IPS DF 4.7 (cell line): ENCODE measurements around the gene MACROD2.

Experiments
- DNase-seq: peaks from one replicate; pipeline ENCODE4 v3.0.0-alpha.2; 2013; ENCODE audit warnings: low spot score; ENCODE audit errors: extremely low read depth

The MACROD2 gene

DNA sequence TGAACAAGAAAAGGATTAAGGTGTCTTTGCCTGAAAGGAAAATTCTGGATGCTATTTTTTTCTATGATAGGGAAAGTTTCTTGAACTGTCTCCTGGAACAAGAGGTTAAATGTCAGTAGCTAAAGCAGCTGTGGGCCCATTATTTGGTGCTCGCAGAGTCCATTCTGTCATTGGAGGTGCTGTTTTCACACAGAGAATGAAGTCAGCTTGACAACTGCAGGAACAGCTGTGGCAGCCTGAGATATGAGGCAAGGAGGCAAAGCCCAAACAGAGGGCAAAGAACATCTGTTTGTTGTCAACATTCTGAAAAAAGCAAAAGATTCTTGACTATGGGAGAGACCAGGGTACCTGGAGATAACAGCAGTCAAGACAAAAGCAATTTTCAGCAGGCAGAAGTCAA lies 2029.8 kb downstream of the MACROD2 start:
- no peak for DNase-seq

DNA sequence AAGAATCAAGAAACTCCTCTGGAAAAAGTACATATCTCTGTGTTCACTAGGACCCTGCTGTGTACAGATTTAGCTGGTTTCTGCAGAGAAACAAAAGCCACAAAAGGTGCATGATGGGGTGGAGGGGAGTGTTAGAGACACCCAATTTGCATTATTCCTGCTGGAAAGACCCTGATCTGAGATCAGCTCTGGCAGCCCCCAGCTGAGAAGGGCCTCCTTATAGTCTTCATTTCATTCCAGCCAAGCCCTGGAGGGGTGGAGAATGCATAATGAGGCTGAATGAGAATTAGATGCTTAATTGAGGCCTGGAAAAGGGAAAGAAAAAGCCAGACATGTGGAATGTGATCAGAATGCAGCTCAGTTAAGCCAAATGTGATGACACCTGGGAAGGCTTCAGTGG lies 2032.4 kb downstream of the MACROD2 start:
- DNase-seq = no peak

DNA sequence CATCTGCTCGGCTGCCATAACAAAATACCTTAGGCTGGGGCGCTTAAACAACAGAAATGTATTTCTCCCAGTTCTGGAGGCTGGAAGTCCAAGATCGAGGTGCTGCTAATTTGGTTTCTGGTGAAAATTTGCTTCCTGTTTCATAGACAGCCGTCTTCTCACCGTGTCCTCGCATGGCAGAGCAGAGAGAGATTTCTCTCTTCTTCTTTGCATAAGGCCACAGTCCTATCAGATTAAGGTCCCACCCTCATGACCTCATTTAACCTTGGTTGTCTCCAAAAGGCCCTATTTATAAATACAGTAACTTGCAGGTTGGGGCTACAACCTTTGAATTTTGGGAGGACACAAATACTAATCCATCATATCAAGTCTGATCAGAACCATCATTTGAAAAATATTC lies 2033.6 kb downstream of the MACROD2 start:
- DNase-seq = no peak

DNA sequence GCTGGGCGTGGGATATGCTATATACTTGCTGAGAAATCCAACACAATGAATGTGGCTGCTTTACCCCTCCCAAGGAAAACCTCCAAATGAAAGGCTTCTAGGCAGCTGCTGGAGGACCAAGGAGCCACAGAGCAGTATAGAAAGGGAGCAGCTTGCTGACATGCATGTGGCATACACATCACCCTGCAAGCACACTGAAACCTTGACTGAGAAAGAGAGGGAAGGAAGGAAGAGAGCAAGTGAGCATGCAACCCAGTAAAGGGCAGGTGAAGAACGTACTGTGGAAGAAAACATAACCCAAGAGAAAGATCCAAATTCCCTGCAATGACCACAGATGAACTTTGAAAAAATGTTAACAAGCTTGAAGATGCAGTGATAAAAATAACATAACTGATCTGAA lies 2034.9 kb downstream of the MACROD2 start:
- no peak for DNase-seq

DNA sequence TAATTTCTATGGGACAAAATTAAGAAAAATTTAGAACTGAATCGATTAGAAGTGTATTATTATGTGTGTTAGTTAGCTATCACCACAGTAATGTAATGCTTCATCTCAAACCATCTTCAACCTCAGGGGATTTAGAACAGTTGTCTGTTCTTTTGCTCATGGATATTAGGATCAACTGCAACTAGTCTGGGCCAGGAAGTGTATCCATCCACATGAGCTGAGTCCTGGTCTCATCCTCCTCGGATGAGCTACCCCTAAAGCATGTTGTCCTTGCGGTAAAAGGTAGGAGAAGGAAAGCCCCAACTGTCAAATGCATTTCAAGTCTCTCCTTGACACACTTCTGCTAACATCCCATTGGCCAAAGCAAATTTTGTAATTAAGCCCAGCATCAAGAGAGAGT lies 2040.3 kb downstream of the MACROD2 start:
- DNase-seq = no peak

DNA sequence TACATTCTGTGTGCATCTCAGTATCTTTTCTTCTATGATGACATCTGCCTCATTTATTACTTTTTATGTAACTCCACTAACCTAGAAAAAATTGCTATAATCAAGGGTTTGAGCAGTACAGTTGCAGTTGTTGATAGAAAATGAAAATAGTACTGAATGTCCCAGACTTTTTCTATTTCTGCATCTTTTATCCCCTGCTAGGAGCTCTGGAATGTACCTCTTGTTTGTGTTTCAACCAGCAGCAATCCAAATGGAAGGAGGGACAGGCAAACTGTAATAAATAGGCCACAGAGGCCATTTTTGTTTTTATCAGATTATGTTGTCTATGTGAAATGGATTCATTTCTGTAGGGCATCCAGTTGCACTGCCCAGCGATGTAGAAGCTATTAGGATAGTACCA lies 2041.0 kb downstream of the MACROD2 start:
- no peak for DNase-seq

DNA sequence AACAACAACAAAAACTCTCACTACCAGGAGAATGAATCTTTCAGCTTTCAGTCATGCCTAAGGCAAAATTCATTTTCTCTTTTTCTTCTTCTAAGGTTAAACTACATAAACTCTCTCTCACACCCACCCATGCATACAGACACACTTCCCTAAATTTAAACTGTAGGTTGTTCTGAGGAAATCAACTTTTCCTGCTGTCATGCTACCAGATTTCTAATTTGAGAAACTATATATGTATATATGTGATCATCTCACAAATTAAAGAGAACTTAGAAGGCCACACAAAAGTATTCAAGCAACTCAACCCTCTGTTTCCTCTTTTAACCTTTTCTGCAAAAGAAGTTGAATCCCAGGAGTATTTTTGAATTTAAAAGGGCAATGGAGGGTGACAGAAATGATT lies 2045.4 kb downstream of the MACROD2 start:
- DNase-seq = no peak

DNA sequence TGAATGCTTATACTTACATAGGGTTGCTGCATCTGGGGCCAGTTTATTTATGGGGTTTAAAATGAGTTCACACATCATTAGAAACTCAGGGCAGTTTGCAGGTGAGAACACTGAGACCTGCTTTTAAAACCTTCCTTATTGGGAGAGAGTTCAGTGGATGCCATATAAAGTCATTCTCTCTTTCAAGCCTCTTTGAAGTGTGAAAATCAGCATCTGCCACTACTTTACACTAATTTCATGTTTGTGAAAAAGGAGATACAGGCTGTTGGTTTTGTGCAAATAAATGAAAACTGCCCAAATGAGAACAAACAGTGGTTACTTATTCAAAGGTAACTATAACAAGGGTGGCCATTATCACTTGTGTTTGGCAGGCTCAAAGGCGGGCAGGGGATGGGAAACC lies 2047.4 kb downstream of the MACROD2 start:
- DNase-seq = no peak

DNA sequence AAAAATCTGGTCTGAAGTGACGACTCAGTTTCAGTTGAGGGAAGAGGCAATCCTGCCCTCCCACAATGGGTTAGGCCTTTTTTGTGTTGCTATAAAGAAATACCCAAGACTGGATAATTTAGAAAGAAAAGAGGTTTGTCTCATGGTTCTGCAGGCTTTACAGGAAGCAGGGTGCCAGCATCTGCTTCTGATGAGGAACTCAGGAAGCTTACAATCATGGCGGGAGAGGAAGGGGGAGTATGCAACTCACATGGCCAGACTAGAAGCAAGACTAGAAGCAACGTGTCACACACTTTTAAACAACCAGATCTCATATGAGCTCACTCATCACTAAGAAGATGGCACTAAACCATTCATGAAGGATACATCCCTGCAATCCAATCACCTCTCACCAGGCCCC lies 2048.6 kb downstream of the MACROD2 start:
- no peak for DNase-seq

DNA sequence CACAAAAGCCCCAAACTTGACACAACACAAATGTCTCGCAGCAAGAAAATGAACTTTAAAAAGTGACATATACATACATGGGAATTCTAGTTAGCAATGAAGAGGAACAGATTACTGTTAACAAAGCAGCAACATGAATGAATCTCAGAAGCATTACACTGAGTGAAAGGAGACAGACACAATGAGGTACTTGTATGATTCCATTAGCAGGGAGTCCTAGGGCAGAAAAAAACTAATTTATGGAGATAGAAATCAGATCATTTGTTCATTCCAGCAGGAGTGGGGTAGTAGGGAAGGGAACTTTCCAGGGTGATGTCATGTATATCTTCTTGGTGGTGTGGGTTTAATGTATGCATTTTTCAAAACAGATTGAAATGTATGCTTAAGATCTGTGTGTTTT lies 2053.6 kb downstream of the MACROD2 start:
- DNase-seq = no peak

DNA sequence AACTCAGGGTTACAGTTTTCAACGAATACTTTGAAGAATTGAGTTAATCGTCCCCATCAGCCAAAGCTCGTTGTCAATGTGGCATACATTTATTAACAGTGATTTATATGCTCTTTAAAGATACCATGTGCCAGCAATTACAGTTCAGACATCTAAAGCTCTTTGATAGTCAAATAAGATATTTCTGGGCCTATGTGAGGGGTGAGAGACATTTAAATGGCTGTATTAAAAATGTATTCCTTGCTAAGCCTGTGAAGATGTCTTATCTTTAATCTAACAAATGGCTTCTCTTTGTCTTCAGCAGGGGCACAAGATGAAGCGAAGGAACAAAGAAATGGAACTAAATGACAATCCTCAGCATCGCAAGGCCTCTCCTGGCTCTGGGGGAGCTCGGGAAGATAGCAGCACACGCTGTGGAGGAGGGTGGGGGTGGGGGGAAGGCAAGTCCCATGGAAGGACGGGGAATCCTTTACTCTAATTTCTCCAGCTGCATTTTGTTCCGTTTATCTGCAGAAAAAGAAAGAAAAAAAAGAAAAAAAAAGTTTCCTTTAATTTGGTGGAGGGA lies 2054.3 kb downstream of the MACROD2 start:
- DNase-seq = no peak

DNA sequence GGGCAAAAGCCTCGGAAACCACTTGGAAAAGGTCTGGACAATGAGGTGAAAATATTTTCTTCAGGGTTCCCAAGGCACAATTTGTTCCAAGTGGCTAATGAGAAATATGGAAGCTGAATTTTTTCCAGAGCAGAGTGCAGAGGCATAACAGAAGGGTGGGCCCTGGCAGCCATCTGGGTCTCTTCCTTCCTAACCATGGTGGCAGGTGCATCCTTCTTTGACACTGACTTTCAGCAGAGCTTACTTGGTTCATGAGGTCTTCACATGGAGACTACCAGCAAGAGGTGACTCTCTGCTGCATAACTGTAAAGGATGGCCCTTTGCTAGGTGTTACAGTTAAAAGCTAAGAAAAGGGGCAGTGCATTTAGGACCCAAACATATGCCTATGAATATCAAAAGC lies 2055.1 kb downstream of the MACROD2 start:
- no peak for DNase-seq

DNA sequence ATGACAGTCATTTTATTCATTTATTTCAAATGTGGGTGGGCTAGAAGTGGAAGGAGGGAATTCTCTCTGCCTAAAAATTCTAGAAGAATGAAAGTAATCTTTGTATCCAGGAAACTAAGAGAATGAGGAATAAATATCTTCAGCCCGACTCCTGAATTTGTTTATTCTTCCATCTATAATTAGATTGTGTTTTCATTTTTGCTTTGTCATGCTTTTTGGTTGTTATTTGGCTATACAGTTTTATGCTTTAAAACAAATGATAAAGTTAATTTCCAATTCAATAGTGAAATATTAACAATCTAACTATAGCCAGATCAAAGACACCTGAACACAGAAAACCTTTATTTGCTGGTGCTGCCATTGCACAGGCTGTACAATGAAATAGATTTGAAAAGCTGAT lies 2056.7 kb downstream of the MACROD2 start:
- no peak for DNase-seq

DNA sequence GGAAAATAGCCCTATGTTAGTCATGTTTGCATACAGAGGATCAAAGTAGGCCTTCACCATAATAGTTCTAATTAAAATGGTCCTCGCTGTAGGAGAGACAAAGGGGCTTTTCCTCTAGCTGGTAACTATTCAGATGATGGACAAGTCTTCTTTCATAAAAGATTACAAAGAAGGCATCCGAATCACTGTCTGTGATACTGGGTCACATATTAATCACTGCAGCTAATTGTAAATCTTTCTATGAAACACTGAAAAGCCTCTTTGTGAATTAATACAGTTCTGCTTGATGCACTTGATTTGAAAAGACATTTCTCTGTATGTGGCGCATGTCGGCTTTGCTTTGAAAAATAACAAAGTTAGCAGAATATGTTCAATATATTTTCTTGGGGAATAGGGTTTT lies 2057.1 kb downstream of the MACROD2 start:
- no peak for DNase-seq

DNA sequence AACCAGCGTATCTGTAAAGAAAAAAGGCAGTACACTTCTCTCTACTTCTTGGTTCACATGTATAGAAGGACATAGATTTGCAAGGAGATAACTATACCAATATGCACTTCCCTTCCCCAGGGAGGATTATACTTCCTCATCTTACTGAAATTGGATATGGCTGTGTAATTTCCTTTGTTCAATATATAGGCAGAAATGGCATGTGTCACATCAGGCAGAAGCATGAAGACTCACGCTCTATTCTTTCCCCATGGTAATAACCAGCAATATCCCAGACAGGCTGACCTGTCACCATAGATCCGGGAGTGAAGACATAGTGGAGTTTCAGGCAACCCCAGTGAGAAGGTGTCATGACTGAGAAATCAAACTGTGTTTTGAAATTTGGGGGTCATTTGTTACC lies 2059.7 kb downstream of the MACROD2 start:
- no peak for DNase-seq

DNA sequence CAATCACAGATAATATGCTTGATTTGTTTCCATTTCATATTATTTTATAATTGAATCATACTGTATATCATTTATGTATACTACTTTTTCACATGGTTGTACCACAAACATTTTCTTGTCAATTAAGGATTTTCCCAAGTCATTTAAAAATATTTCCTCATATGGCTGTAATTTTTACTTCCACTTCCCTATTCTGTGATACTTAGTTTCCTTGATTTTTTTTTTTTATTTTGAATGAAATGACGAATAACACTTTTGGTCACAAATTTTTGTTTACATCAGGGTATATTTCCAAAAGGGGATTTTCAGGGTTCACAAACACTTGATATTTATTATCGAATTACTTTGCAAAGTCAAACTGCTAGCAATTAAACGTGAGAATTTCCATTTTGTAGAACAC lies 2062.3 kb downstream of the MACROD2 start:
- DNase-seq = no peak

DNA sequence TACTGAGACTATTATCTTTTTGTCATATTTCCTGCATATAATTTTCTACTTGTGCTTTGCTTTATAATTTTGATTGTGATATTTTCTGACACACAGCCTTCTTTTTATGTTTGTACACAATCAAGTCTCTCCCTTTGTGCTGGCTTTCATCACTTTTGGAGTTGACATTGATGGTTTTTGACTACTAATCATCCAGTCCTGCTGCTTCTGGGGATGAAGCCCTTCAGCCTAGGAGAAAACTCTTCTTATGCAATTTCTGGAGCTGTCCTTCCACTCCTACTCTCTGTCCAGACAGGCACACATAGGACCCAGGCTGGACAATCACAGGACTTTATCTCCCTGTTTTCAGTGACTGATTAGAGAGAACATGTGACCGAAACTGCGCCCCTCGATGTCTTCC lies 2063.0 kb downstream of the MACROD2 start:
- DNase-seq = no peak

DNA sequence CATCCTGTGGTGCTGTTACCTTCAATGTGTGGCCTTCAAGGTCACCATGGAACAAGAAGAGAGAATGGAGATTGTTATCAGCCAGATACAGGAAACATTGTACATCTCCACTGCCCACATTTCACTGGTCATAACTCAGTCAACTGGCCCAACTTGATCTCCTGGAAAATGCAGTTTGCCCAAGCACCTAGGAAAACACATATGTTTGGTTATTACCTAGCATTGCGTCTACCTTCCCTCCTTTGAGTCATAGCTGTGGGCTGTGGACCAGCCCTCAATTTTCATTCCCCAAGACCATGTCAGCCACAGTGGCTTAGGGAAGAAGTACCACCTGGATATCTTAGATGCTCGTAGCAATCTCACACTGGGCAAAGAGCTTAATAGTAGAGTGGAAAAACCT lies 2064.5 kb downstream of the MACROD2 start:
- DNase-seq = no peak

DNA sequence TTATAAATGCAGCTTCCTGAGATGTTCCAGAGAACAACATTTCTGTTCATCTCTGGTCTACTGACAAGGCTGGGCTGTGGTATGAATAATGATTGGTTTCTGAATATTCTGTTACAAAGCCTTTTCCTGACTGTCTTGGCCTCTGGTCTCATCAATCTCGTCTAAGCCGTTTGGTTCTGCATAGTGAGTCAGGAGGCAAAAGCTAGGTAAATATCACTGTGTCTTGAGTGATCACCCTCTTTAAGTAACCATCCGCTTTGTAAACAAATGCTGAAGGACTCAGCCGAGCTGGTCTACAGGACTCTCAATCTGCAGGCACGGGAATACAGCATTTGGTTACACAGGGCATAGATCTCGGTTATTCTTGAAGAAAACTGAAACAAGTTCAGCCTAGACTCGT lies 2066.0 kb downstream of the MACROD2 start:
- no peak for DNase-seq

DNA sequence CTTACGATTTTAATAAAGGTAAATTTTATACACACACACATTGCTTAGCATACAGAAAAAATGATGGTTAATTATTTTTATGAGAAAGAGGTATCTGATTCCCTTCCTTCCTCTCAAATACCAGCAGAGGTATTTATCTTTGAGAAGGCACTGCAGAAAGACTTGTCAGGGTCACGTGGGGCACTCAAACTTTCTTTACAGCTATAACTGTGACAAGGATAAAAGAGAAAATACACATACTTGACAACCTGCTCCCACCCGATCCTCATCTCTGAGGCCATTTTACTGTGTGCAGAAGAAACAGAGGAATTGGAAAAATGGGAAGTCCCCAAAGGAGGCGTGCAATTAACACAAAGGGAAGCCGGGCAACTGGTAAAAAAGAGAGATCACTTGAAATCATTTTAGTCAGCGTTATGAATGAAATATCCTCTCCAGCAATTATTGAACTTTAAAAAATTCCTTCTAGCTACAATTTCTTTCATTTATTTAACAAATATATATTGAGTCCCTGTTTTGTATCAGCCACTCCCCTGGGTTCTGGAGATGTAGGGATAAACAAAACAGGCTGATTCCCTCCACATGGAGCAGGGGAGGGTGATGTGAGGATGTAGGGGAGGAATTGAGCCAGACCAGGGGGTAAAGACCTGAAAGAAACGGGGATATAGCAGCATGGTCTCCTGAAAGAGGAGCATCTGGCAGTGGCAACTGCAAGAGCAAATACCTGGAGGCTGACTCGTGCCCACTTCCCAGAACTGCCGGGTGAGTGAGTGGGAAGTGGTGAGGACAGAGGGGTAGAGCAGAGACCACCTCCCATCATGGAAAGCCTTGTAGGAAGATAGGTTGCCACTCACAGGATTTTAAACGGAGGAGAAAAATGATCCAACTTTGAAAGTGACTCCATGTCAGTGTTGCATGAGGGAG lies 2067.6 kb downstream of the MACROD2 start:
- no peak for DNase-seq

DNA sequence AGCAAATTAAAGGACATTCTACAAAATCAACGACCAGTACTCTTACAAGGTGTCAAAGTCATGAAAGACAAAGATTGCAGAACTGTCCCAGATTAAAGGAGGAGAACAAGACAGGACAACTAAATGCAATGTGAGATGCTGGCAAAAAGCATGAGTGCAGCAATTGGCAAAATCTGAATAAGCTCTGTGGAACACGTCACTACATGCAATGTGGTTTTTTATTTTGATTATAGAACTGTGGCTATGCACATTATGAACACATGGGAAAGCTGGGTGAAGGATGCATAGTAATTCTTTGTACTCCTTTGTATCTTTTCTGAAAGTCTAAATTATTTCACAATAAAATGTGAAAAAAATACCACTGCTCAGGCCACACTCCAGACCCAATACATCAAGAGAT lies 2068.6 kb downstream of the MACROD2 start:
- no peak for DNase-seq

DNA sequence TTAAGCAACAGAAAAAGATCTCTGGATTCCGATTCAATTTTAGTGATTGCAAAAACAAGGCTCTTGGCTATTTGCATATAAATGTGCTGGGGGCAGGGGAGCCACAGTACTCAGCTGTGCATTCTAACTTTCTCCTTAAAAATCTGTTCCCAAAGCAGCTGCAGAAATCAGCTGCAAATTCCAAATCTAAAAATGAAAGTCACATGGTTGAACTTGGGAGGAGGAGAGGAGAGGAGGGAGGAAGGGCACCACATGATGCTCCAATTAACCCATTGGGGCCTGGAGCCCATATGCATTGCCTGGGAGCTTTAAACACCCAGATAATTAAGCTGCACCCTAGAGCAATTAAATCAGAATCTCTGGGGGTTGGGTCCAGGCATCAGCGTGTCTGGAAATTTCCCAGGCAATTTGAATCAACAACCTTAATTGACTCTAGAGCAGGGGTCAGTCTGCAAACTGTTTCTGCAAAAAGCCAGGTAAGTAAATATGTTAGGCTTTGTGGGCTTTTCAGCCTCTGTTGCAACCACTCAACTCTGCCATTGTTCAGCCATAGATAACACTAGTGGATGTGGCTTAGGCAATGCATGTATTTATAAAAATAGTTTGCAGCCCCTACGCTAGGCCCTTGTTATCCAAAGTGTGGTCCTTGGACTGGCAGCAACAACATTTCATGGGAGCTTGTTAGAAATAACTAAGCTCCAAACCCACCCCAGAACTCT lies 2069.8 kb downstream of the MACROD2 start:
- no peak for DNase-seq

DNA sequence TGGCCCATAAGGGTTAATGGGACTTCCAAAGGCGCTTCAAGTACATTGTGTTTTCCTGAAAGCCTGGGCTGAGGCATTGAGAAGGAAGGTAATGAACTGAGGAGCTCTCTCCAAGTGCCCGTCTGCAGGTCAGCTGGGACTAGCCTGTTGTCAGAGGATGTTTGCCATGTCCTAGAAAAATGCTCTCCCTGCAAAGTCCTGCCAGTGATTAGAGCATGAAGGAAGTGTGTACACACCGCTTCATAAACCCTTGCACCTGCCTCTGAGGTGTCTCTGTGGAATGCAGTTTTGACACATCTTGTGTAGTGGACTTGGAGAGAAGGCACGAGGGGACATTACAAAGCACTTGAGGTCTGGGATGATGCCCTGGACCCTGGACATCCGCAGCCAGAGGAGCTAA lies 2071.3 kb downstream of the MACROD2 start:
- no peak for DNase-seq
